HG02970 (cell line): ENCODE results near the gene RXFP2.

Experiments used
- ATAC-seq: cut with Tn5 transposase; IDR thresholded peaks from one replicate; pipeline ENCODE4 v1.9.1; 2021; ENCODE audit warnings: mild to moderate bottlenecking, moderate library complexity, moderate number of reproducible peaks; ENCODE audit not compliant: unreplicated experiment, low FRiP score

RXFP2 gene

GRCh38 chr13:31815361-31816144, 76.2 kb downstream of the RXFP2 start:
- ATAC-seq = no peak

- no peak for ATAC-seq
Measured at GRCh38 chr13:31818236-31818635, 78.9 kb downstream of the RXFP2 start.

GRCh38 chr13:31824705-31825517, 85.6 kb downstream of the RXFP2 start:
- ATAC-seq = no peak

- ATAC-seq = no peak
Measured at GRCh38 chr13:31826521-31826920, 87.2 kb downstream of the RXFP2 start.

- no peak for ATAC-seq
Measured at GRCh38 chr13:31827707-31828106, 88.4 kb downstream of the RXFP2 start.

GRCh38 chr13:31835932-31836331, 96.6 kb downstream of the RXFP2 start:
- no peak for ATAC-seq

- no peak for ATAC-seq
Measured at GRCh38 chr13:31843044-31843443, 103.7 kb downstream of the RXFP2 start.

- ATAC-seq = peak; percentile 97
Measured at GRCh38 chr13:31846182-31846938, 107.0 kb downstream of the RXFP2 start.

GRCh38 chr13:31846961-31847752, 107.8 kb downstream of the RXFP2 start:
- no peak for ATAC-seq

GRCh38 chr13:31848621-31849020, 109.3 kb downstream of the RXFP2 start:
- no peak for ATAC-seq

- no peak for ATAC-seq
Measured at GRCh38 chr13:31849206-31849605, 109.9 kb downstream of the RXFP2 start.

- no peak for ATAC-seq
Measured at GRCh38 chr13:31850041-31850555, 110.8 kb downstream of the RXFP2 start.

GRCh38 chr13:31851216-31851615, 111.9 kb downstream of the RXFP2 start:
- ATAC-seq = no peak
